GM12872 (cell line): Measurements from ENCODE around the gene CHRND.

Experiments
- TF ChIP-seq, protein P1 (sequence below): IDR thresholded peaks from 3 replicates; pipeline ENCODE4 v1.5.1; 2011; ENCODE audit warnings: low read depth, mild to moderate bottlenecking, low read length, moderate library complexity; ENCODE audit not compliant: insufficient read depth

Gene CHRND

DNA sequence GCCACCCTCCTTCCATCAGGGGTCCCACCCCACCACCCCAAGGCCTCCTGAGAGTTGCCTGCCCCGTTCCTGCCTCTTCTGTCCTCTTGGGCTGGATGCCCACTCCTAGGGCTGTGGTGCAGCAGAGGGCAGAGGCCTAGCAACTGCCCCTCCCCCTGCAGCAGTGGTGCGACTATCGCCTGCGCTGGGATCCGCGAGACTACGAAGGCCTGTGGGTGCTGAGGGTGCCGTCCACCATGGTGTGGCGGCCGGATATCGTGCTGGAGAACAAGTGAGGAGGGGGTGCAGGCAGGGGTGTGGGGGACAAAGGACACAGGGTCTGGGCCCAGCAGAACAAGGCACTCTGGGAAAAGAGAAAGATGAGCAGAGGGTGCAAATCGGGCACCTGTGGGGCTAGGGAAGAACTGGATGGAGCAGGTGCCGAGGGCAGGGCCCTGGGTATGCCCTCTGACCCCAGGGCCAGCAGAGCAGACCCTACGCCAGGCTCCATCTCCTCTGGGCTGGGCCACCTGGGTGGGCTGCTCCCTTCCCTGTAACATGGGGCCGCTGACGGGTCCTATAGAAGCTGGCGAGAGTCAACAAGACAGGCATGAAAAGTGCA lies 14.6 kb downstream of the CHRND start:
- TF ChIP-seq, protein P1, sequence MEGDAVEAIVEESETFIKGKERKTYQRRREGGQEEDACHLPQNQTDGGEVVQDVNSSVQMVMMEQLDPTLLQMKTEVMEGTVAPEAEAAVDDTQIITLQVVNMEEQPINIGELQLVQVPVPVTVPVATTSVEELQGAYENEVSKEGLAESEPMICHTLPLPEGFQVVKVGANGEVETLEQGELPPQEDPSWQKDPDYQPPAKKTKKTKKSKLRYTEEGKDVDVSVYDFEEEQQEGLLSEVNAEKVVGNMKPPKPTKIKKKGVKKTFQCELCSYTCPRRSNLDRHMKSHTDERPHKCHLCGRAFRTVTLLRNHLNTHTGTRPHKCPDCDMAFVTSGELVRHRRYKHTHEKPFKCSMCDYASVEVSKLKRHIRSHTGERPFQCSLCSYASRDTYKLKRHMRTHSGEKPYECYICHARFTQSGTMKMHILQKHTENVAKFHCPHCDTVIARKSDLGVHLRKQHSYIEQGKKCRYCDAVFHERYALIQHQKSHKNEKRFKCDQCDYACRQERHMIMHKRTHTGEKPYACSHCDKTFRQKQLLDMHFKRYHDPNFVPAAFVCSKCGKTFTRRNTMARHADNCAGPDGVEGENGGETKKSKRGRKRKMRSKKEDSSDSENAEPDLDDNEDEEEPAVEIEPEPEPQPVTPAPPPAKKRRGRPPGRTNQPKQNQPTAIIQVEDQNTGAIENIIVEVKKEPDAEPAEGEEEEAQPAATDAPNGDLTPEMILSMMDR = no peak

- TF ChIP-seq, protein P1 = no peak
Observed at GRCh38 chr2:232541195-232541960, 15.4 kb downstream of the CHRND start.

GRCh38 chr2:232541961-232542714 lies 16.2 kb downstream of the CHRND start:
- TF ChIP-seq, protein P1 = no peak

DNA sequence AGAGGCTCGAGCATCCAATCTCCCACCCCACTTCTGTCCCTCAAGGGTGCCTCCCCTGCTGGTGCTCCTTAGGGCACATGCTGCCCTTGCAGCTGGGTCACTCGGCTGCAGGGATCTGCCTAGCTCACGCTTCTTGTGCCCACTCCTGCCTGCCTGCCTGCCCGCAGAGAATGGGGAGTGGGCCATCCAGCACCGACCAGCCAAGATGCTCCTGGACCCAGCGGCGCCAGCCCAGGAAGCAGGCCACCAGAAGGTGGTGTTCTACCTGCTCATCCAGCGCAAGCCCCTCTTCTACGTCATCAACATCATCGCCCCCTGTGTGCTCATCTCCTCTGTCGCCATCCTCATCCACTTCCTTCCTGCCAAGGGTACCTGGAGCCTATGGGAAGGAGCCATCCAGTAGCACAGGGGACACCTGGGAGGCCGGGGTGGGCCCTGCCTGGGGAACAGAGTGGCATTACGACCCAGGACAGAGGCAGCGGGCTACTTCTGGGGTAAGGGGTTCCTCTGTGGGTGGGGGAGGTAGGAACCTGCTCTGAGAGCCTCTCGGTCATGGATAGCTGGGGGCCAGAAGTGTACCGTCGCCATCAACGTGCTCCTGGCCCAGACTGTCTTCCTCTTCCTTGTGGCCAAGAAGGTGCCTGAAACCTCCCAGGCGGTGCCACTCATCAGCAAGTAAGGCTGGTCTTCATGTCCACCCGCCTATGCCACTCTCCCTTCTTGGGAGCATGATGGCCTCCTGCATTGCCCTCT lies 16.9 kb downstream of the CHRND start:
- TF ChIP-seq, protein P1 = no peak

GRCh38 chr2:232543491-232543890 lies 17.5 kb downstream of the CHRND start:
- TF ChIP-seq, protein P1 = no peak

GRCh38 chr2:232543928-232544631 lies 18.1 kb downstream of the CHRND start:
- TF ChIP-seq, protein P1 = no peak
